HG03521 (cell line): ENCODE data around the gene FGGY.
"Not testable (repeated sequence)": the region's sequence is repeated elsewhere in the genome, so short reads cannot be mapped to it uniquely, and the experiment has no call there.

Source experiments
- ATAC-seq: cut with Tn5 transposase; IDR thresholded peaks from one replicate; pipeline ENCODE4 v1.9.1; 2021; ENCODE audit warnings: mild to moderate bottlenecking, moderate library complexity; ENCODE audit not compliant: unreplicated experiment

The FGGY gene

DNA sequence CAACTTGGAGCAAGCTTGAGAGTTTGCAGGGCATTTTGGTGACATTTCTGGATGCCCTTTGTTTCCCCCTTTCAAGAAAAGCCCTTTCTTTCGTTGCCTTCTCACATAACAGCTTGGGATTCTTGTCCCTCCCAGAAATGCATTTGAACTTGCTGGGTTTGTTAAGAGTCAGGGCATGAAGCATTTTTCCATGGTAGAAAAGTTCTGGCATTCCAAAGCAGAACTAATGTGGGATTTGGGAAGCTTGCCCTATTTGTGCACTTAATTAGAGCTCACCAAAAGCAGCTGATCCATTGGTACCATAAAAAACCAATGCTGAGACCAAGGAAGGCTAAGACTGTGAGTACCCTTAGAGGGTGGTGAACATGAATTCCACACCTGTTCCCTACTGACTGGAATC lies 418.1 kb downstream of the FGGY start:
- ATAC-seq: no peak

DNA sequence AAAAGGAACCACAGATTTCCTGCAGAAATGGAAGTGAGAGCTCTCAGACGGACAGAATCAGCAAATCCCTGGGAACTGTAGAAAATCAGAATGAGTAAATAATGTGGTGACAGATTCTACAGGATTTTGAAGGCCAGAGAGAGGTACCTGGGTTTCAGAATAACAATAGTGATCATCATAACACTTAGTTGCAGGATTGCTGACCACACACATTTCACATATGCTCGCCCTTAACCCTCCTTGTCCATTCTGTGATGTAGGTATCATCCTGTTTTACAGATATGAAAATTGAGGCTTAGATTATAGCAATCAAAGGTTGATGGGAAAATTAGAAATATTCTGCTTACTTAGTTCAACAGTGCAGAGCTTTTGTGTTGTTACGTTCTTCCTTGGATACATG lies 419.9 kb downstream of the FGGY start:
- no peak for ATAC-seq

DNA sequence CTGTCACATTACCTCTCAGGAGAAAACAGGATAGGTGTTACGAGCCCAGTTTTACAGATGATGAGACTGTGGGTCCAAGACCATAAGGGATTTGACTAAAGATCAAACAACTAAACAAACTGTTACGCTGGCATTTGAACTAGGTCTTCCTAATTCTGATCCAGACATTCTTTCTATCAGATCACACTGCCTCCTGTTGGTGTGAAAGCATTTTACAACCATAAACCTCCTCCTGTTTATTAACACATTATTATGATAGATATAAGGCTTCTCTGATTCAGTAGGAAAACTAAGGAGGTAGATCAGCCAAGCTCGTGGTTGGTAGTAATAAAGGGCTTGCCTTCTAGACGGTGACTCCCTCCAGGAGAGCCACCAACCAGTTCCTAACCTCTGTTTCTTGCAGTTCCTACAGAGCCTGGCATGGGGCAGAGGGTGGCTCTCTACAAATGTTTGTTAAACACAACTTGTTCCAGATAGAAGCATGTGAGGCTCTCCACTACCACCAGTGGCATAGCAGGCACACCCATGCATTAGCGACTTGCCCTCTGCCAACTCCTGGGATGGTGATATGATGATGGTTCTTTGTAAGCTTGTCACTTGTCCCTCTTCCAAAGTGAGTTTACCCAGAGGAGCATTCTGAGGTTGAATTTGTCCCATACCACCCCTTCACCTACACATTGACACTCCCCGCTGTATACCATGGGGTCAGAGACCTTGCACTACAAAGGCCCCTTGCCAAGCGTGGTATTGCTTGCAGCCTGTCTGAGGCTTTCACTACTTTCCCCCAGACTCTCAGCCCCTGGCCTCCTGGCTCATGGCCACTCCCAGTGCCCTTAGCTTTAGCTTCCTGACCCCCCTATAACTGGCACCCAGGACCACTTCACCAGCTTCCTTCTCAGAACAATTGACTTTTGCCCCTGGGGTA lies 421.4 kb downstream of the FGGY start:
- ATAC-seq: no peak

- ATAC-seq: no peak
Observed at GRCh38 chr1:59718989-59719360, 422.1 kb downstream of the FGGY start.

DNA sequence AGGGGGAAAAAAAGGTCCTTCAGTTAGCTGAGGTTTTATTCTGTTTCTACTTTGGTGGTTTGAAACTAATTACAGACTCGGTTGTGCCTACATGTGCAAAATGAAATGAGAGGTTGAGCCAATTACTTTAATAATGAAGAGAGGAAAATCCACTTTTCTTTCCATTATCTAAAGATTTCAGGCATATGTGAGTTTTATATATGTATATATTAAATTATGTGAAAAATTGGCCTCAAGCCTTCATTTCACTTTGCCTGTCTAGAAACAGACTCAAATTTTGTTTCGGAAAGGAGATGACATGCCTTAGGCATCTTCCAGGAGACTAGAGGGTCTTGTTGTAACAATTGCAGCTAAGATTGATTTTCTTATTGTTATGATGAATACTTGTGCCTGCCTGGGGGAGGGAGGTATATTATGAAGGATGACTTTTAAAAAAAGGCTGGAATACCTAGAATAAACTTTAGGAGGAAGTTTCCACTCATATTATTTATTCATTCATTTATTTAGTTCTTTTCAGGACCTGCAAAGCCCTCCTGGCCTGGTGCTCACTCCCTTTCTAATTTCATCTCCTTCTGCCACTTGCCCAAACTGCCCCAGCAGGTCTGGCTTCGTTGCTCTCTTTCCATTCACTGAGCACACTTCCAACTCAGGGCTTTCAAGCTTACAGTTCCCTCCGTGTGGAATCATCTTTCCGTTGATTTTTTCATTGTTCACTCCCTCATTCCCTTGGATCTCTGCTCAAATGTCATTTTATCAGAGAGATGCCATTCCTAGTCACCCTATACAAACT lies 423.6 kb downstream of the FGGY start:
- no peak for ATAC-seq

DNA sequence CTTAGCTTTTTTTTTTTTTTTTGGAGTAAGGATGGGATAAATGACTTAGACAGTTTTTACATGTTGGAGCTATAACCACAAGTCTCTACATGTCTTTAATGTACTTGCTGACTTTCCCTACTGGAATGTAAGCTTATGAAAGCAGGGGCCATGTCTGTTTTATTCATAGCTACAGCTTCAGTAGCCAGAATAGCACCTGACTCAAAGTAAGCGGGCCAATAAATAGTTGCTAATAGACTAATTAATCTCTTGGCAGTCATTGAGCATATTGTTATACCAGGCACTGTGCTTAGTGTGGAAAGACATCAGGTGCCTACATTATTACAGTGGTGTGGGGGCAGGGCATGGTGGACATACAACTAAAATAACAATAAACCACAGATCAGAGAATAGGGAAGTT lies 433.4 kb downstream of the FGGY start:
- ATAC-seq: no peak

GRCh38 chr1:59730759-59731478 lies 434.0 kb downstream of the FGGY start:
- no peak for ATAC-seq

- no peak for ATAC-seq
Observed at GRCh38 chr1:59731591-59731990, 434.7 kb downstream of the FGGY start.

DNA sequence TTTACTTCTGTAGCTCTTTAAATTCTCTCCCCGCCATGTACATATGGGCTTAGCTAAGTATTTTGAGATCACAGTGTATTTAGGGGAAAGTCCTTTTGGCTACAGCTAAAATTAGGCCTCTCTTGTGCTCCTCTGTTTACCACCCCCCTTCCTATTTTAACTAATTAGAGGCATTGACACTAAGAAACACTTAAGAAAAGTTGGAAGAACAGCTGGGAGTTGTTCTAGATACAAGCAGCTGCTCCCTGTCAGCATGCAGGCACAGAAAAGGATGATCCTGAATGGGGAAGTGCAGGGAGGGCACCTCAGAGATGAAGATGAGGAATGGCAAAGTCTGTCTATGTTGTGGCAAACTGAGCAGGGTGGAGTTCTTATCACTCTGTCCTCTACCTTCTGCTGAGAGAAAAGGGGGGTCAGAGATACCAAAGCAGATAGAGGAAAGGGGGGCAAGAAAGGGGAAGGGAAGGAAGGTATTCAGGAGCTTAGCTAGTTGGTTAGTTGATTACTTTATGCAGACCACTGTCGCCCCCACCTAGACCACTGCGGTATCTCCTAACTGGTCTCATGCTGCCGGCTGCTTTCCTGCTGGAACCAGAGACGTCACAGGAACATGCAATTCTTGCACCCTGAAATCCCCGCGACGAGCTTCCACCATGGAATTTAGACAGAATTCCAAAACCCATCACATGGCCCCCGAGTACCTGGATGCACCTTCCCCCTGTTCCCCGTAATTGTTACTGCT lies 435.5 kb downstream of the FGGY start:
- no peak for ATAC-seq

DNA sequence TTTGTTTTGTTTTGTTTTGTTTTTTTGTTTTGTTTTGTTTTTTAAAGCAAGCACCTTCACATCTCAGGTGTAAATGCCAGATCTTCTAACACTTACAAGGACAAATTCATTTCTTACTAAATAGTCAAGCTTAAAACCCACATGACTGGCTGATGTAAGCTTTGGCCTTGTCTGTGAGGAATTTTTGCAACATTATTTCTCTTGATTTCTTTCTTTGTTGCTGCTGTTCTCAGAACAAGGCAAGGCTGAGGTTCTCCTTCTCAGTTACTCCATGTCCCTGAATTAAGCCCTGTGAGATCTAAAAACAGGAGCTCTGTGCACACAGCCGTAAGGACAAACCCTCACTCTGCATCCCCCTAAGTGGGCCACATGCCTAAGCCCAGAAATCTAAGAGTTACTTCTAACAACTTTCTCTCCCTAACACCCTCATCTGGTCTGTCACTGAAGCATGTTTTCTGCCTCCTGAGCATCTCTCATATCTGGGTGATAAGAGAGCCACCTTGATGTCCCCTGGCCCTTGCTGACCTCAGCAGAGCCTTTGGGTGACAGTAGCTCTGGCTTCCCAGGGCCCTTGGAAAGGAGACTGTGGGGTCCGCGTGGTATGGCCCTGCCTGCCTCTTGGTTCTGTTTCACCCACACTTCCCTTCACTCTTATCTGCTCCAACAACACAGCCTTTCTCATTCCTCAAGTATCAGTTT lies 436.7 kb downstream of the FGGY start:
- no peak for ATAC-seq

- not testable (repeated sequence) for ATAC-seq
Observed at GRCh38 chr1:59735927-59736326, 439.0 kb downstream of the FGGY start.

GRCh38 chr1:59736744-59737143 lies 439.9 kb downstream of the FGGY start:
- ATAC-seq: no peak

DNA sequence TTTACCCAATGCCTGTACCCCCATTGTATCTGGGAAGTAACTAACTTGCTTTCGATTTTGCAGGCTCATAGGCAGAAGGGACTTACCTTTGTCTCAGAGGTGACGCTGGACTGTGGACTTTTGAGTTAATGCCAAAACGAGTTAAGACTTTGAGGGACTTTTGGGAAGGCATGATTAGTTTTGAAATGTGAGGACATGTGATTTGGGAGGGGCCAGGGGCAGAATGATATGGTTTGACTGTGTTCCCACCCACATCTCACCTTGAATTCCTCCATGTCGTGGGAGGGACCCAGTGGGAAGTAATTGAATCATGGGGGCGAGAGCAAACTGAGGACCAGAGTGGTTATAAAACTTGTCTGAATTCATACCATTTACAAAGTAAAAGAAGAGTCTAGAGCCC lies 440.7 kb downstream of the FGGY start:
- no peak for ATAC-seq

DNA sequence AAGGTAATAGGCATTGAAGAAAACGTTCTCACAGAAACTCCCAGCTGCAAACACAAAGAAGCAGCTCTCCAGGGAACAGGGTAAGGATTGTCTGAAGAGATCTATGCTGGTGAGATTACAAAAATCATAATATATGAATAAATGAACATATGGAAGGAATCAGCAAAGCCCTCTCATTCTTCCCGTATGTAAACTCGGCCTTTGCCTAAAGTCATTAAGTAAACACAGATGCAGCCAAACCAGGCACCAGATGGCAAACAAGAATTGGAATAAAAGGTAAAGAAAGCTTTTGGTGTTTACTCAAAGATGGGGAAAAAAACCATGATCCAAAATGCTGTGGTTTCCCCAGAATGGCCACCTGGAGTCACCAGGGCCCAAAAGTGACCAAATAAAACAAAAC lies 441.3 kb downstream of the FGGY start:
- no peak for ATAC-seq

DNA sequence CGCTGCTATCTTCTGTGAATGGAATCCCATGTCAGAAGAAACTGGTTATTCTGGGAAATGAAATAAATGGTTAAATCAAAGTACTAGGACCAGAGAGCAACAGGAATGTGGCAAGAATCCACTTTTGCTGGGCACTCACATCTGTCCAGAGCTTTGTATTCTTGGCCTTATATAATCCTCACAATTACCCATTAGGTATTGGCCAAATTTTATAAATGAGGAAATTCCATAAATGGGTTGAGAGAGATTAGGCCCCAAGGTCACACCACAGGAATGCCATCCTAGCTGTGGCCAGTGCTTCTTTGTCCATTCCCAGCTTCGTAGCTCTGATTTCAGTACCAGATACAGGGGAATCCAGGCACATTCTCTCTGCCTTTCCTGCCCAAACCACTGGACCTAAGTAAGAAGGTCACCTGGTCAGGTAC lies 441.7 kb downstream of the FGGY start:
- no peak for ATAC-seq

- no peak for ATAC-seq
Observed at GRCh38 chr1:59739111-59739510, 442.2 kb downstream of the FGGY start.

DNA sequence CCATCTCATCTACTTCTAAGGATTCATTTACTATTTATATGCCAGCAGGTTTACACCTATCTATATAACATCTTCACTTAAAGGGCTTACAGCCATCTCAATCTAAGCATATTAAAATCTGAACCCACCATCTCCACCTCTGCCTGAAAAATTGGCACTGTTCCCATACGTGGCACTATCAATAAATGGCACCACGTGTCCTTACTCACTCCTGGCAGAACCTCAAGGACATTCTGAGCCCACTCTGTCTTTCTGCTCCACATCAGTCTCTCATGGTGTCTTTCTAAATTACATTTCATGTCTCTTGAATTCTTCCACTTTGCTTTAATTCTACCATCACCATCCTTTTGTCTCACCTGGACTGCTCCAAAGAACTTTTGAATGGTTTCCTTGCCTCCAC lies 445.6 kb downstream of the FGGY start:
- no peak for ATAC-seq

- ATAC-seq: no peak
Observed at GRCh38 chr1:59743324-59744091, 446.6 kb downstream of the FGGY start.

DNA sequence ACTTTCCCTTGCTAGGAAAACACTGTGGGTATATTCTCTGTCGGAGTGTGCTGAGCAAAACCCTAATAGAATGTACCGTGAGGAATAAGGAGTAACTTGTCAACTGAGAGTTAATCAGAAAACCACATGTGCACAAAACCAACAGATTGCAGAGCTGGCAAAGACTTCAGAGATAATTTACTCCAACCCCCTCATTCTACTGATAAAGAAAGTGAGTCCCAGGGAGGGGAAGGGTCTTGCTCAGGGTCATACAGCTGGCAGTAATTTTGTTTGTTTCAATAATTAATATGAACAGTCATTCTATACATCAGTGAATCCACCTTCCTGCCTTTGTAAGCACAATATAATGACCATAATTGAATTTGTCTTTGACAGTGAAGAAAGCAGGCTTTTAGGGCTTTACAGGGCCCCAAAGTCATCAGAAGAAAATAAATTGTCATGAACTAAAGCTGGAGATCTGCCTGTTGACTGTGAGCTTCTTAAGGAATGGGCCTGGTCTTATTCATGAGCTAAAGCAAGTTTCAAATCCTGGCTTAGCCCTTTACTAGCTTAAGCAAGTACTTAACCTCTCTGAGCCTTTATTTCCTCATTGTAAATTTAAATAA lies 450.6 kb downstream of the FGGY start:
- ATAC-seq: no peak
